ENCODE data around the gene SDCCAG8.

Gene SDCCAG8

GRCh38 chr1:243394601-243395464 is 139.0 kb downstream of the SDCCAG8 start:
- peak; percentile 100 for DNase-seq

- no peak for DNase-seq
Observed at GRCh38 chr1:243396424-243396823, 140.6 kb downstream of the SDCCAG8 start.

- DNase-seq, result peak; percentile 100
Observed at GRCh38 chr1:243396876-243397275, 141.0 kb downstream of the SDCCAG8 start.

- DNase-seq, result peak; percentile 100
Observed at GRCh38 chr1:243397613-243398321, 141.9 kb downstream of the SDCCAG8 start.

- DNase-seq, result no peak
Observed at GRCh38 chr1:243399561-243400155, 143.8 kb downstream of the SDCCAG8 start.

GRCh38 chr1:243402868-243403267 is 147.0 kb downstream of the SDCCAG8 start:
- DNase-seq, result no peak

- peak; percentile 100 for DNase-seq
Observed at GRCh38 chr1:243406424-243406823, 150.6 kb downstream of the SDCCAG8 start.

- no peak for DNase-seq
Observed at GRCh38 chr1:243407284-243408018, 151.6 kb downstream of the SDCCAG8 start.

- no peak for DNase-seq
Observed at GRCh38 chr1:243408479-243408878, 152.6 kb downstream of the SDCCAG8 start.

- peak; percentile 100 for DNase-seq
Observed at GRCh38 chr1:243409284-243409683, 153.4 kb downstream of the SDCCAG8 start.

GRCh38 chr1:243411472-243411871 is 155.6 kb downstream of the SDCCAG8 start:
- no peak for DNase-seq

GRCh38 chr1:243413431-243414151 is 157.8 kb downstream of the SDCCAG8 start:
- no peak for DNase-seq

- no peak for DNase-seq
Observed at GRCh38 chr1:243414152-243414494, 158.3 kb downstream of the SDCCAG8 start.

- DNase-seq, result peak; percentile 100
Observed at GRCh38 chr1:243415663-243416408, 160.0 kb downstream of the SDCCAG8 start.

GRCh38 chr1:243416495-243416894 is 160.7 kb downstream of the SDCCAG8 start:
- DNase-seq, result no peak

- peak; percentile 100 for DNase-seq
Observed at GRCh38 chr1:243420016-243420945, 164.4 kb downstream of the SDCCAG8 start.

GRCh38 chr1:243420946-243421685 is 165.3 kb downstream of the SDCCAG8 start:
- DNase-seq, result peak; percentile 100

- peak; percentile 100 for DNase-seq
Observed at GRCh38 chr1:243421784-243422183, 165.9 kb downstream of the SDCCAG8 start.

GRCh38 chr1:243422362-243422761 is 166.5 kb downstream of the SDCCAG8 start:
- peak; percentile 100 for DNase-seq

- no peak for DNase-seq
Observed at GRCh38 chr1:243428084-243428483, 172.2 kb downstream of the SDCCAG8 start.

Measured in NCI-H1694 (cell line).